Endothelial cell of umbilical vein (primary cell): ENCODE data around the gene CCL1. TPM values are rescaled to one million over a fixed set of nuclear protein-coding genes. Genes with fewer than 3 reads are reported as not detected.

ENCODE experiments used
- BruUV-seq: library from RNA; stranded (reverse); fragments of 400-500 nt; replicated peaks from 2 replicates; lab custom pipeline; 2021; lab: Mats Ljungman, UMichigan
- CTCF ChIA-PET: fragments of 300-600, 350-600 bp; sonication (Branson Sonifier 250); formaldehyde crosslinking; loops from one replicate; lab custom pipeline; 2021; ENCODE audit warnings: antibody characterized with exemption, inconsistent platforms; lab: Charles Lee
- POLR2A ChIA-PET: fragments of 300-600, 350-600 bp; sonication (Branson Sonifier 250); formaldehyde crosslinking; loops from one replicate; lab custom pipeline; 2021; ENCODE audit warnings: antibody characterized with exemption, inconsistent platforms; lab: Charles Lee
- DNase-seq: peaks from one replicate; pipeline ENCODE4 v3.0.0-alpha.2; 2011; ENCODE audit warnings: low read depth, low spot score
- FAIRE-seq: peaks from 2 replicates; lab custom pipeline; 2011; peaks lifted over from hg19 to GRCh38; lab: Jason Lieb, UNC
- H2AFZ ChIP-seq: 2 replicates; pipeline ENCODE4 v1.6.0; 2012; ENCODE audit warnings: low read depth, low read length, control low read depth, inconsistent platforms
- H3K27ac ChIP-seq: 2 replicates; pipeline ENCODE4 v1.5.1; 2011; ENCODE audit warnings: low read depth, mild to moderate bottlenecking, control low read depth, low read length, moderate library complexity; ENCODE audit not compliant: insufficient read depth
- H3K27me3 ChIP-seq, 2 experiments: 2 replicates each; pipeline versions ENCODE4 v1.6.0 to v1.6.1; 2011; ENCODE audit warnings: low read length in 2 of 2, mixed read lengths in 1 of 2; ENCODE audit not compliant: control insufficient read depth in 2 of 2, insufficient read depth in 2 of 2
- H3K36me3 ChIP-seq, 2 experiments: 2 replicates in 1 of 2; 3 replicates in 1 of 2; pipeline ENCODE4 v1.5.1; 2011; ENCODE audit warnings: low read length in 2 of 2, mild to moderate bottlenecking in 1 of 2, moderate library complexity in 1 of 2; ENCODE audit not compliant: control insufficient read depth in 2 of 2, insufficient read depth in 2 of 2; ENCODE audit errors: extremely low read depth in 1 of 2
- H3K4me1 ChIP-seq: 3 replicates; pipeline ENCODE4 v1.5.1; 2011; ENCODE audit warnings: mild to moderate bottlenecking, low read length; ENCODE audit not compliant: control insufficient read depth, insufficient read depth; ENCODE audit errors: extremely low read depth
- H3K4me2 ChIP-seq: 2 replicates; pipeline ENCODE4 v1.6.1; 2011; ENCODE audit warnings: low read length, control low read depth, mixed read lengths; ENCODE audit not compliant: insufficient read depth
- H3K4me3 ChIP-seq, 3 experiments: fragments of 200-600 bp in 1 of 3; sonication (generic), shearing (Covaris generic) in 1 of 3; replicated peaks in 1 of 3; 2 replicates each; pipeline ENCODE4 v1.5.1; 2011 to 2016; ENCODE audit warnings: control low read depth in 3 of 3, low read length in 3 of 3, mild to moderate bottlenecking in 2 of 3, inconsistent platforms in 1 of 3, low read depth in 1 of 3, moderate library complexity in 1 of 3; ENCODE audit not compliant: insufficient read depth in 1 of 3
- H3K79me2 ChIP-seq: 2 replicates; pipeline ENCODE4 v1.6.0; 2012; ENCODE audit warnings: low read length, inconsistent platforms; ENCODE audit not compliant: control insufficient read depth, insufficient read depth
- H3K9ac ChIP-seq: replicated peaks from 2 replicates; pipeline ENCODE3; 2011; ENCODE audit warnings: low read length, control low read depth; ENCODE audit not compliant: insufficient read depth; ENCODE audit errors: extremely low read depth
- H3K9me1 ChIP-seq: replicated peaks from 3 replicates; pipeline ENCODE4 v1.6.0; 2011; ENCODE audit warnings: mild to moderate bottlenecking, low read length; ENCODE audit not compliant: control insufficient read depth, insufficient read depth; ENCODE audit errors: extremely low read depth
- H3K9me3 ChIP-seq: replicated peaks from 2 replicates; pipeline ENCODE4 v1.5.1; 2012; ENCODE audit warnings: low read length, inconsistent platforms; ENCODE audit not compliant: control insufficient read depth, insufficient read depth
- H4K20me1 ChIP-seq: replicated peaks from 2 replicates; pipeline ENCODE3; 2011; ENCODE audit warnings: mild to moderate bottlenecking, low read length; ENCODE audit not compliant: control insufficient read depth, insufficient read depth; ENCODE audit errors: extremely low read depth
- EZH2 ChIP-seq: IDR thresholded peaks from 2 replicates; pipeline ENCODE4 v1.6.1; 2012; ENCODE audit warnings: borderline replicate concordance, low read depth, mild to moderate bottlenecking, moderate library complexity, low read length, inconsistent platforms; ENCODE audit not compliant: severe bottlenecking
- JUN ChIP-seq: IDR thresholded peaks from 2 replicates; pipeline ENCODE4 v1.6.1; 2011; ENCODE audit warnings: borderline replicate concordance, low read depth; ENCODE audit not compliant: insufficient read length, insufficient read depth
- MYC ChIP-seq: IDR thresholded peaks from one replicate; pipeline ENCODE4 v1.6.1; 2011; ENCODE audit warnings: mild to moderate bottlenecking, low read depth, low read length
- POLR2A ChIP-seq: IDR thresholded peaks from 2 replicates; pipeline ENCODE4 v1.6.1; 2012; ENCODE audit warnings: low read depth, mild to moderate bottlenecking, control low read depth, low read length
- POLR2AphosphoS5 ChIP-seq: IDR thresholded peaks from 2 replicates; pipeline ENCODE4 v1.6.1; 2012; ENCODE audit warnings: low read depth, mild to moderate bottlenecking, control low read depth, low read length, moderate library complexity; ENCODE audit not compliant: insufficient read depth
- dilution Hi-C: fragments of 300-500 bp; cut with MboI; formaldehyde crosslinking; loops from one replicate; pipeline ENCODE4 v1.15.0; 2019; ENCODE audit warnings: low sequenced_read_pairs; ENCODE audit not compliant: extremely low pct_ligation_motif_present
- intact Hi-C: fragments of 100-400 bp; cut with micrococcal nuclease; formaldehyde crosslinking; loops from one replicate; pipeline ENCODE4 v1.10.0; 2022
- polyA plus RNA-seq, 4 experiments: library from polyadenylated mRNA; depleted of rRNA in 3 of 4; stranded (reverse) in 3 of 4; unstranded in 1 of 4; fragments of >200 nt; gene quantifications; 2 replicates each; pipeline versions ENCODE4 v1.2.1 to v1.2.3, GENCODE V29; 2011 to 2012; ENCODE audit warnings: missing spikeins in 1 of 4
- total RNA-seq: library from RNA; stranded (reverse); gene quantifications from 2 replicates; pipeline ENCODE4 v1.2.3, GENCODE V29; 2021

The CCL1 gene
- total and polyA plus RNA-seq, 2 donors (not counting 3 experiments of a cell fraction or from before 2014, with no cell fraction given) = not detected

DNA sequence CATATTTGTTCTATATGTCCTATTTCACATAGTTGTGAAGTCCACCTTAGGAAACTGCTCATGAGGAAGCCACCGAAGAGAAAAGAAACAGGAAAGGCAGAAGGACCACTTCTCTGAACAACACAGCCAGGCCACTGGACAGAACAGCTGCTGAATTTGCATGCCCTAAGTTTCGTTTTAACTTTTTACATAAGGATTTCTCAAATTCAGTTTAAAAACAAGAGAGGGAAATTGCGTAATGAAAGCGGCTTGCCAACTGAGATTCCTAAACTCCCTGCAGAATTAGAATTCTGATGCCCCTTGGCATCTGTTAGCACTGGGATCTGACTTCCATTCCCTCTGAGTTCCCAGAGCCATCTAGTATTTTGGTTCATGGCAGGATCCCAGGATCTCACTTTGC is 48.8 kb downstream of the CCL1 start:
- peaks cover 19 to 22% of the 10 kb centered on the region in 2 experiments for H3K27me3 ChIP-seq
- no TSS peak for BruUV-seq
- no peaks in the 10 kb centered on the region for H4K20me1 ChIP-seq
- H3K4me3 ChIP-seq = no peak overlapping the region
- peak; percentile 26 for DNase-seq
- H3K4me2 ChIP-seq = no peak overlapping the region
- dilution Hi-C loops (loop anchor here (25.0 kb wide), 1 partner anchor 102 kb away; no protein-coding TSS in a partner anchor), intact Hi-C loops (loop anchor here (1.0 kb wide), 1 partner anchor 13 kb away; no protein-coding TSS in a partner anchor)
- H3K27ac ChIP-seq = no peak overlapping the region
- no peaks in the 10 kb centered on the region for H3K9me3 ChIP-seq
- no peak overlapping the region for H3K9ac ChIP-seq
- H2AFZ ChIP-seq = no peak overlapping the region
- H3K4me1 ChIP-seq = no peaks in the 10 kb centered on the region
- no peaks in the 10 kb centered on the region for H3K79me2 ChIP-seq
- FAIRE-seq = no peak
- ChIA-PET CTCF (interaction anchor here (8.7 kb wide), 1 partner anchor 112 kb away, joined by 202 read pairs; no protein-coding TSS in a partner anchor), POLR2A (no interaction called here)
- H3K9me1 ChIP-seq = no peaks in the 10 kb centered on the region
- H3K36me3 ChIP-seq = no peaks in the 10 kb centered on the region
- no peak for TF ChIP-seq POLR2A

DNA sequence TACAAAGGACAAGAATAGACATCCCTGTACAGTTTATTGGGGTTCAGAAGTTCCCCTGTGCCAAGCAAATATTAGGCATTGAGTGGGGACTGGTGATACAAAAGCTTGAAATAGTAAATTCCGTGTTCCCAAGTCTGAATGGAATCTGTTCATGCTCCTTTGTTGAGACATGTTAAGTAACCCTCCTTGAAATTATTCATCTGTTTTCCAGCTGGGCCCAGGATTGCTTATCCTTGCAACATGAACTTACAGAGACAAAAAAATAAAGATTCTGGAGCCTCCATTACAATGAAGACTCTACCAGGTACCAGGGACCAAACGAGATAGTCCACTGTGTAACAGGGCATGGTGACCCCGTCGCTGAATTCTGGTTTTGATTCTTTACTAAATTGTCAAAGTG is 49.9 kb downstream of the CCL1 start:
- ChIA-PET CTCF (interaction anchor here (1.0 to 8.7 kb wide), 2 partner anchors 48 to 111 kb away, joined by 3 to 202 read pairs; no protein-coding TSS in a partner anchor), POLR2A (no interaction called here)
- Histone ChIP-seq H3K27ac (no peak overlapping the region), H3K36me3 (no peaks in the 10 kb centered on the region), H3K4me2 (no peak overlapping the region), H3K4me1 (no peaks in the 10 kb centered on the region), H3K4me3 (no peak overlapping the region), H3K27me3 (peaks cover 20 to 26% of the 10 kb centered on the region in 2 experiments), H3K9me3 (no peaks in the 10 kb centered on the region), H3K9ac (no peak overlapping the region), H2AFZ (no peak overlapping the region), H3K9me1 (no peaks in the 10 kb centered on the region), H3K79me2 (no peaks in the 10 kb centered on the region), H4K20me1 (no peaks in the 10 kb centered on the region)
- no peak for FAIRE-seq
- intact Hi-C loops (no loop called here), dilution Hi-C loops (loop anchor here (25.0 kb wide), 1 partner anchor 101 kb away; no protein-coding TSS in a partner anchor)
- TF ChIP-seq MYC = no peak
- TF ChIP-seq POLR2AphosphoS5 = no peak
- no peak for TF ChIP-seq JUN
- no peak for TF ChIP-seq EZH2
- BruUV-seq = no TSS peak
- DNase-seq = no peak
